Endodermal cell (in vitro differentiated cells): ENCODE measurements around the gene CTNNA2. TPM values are rescaled to one million over a fixed set of nuclear protein-coding genes. Genes with fewer than 3 reads are reported as not detected.

Source experiments
- DNase-seq: peaks from one replicate; pipeline ENCODE4 v3.0.0-alpha.2; 2017
- H3K27ac ChIP-seq: 2 replicates; pipeline ENCODE4 v1.5.1; 2013; ENCODE audit warnings: mild to moderate bottlenecking, low read depth, low read length, moderate library complexity
- H3K27me3 ChIP-seq: 2 replicates; pipeline ENCODE4 v1.6.1; 2013; ENCODE audit warnings: mild to moderate bottlenecking, low read length, moderate library complexity; ENCODE audit not compliant: insufficient read depth, control insufficient read depth, poor library complexity, severe bottlenecking
- H3K36me3 ChIP-seq: 2 replicates; pipeline ENCODE4 v1.7.0; 2013; ENCODE audit warnings: mild to moderate bottlenecking, low read length, moderate library complexity; ENCODE audit not compliant: control insufficient read depth, insufficient read depth
- H3K4me1 ChIP-seq: one replicate; pipeline ENCODE4 v1.7.0; 2013; ENCODE audit warnings: low read length; ENCODE audit not compliant: control insufficient read depth, insufficient read depth
- H3K4me3 ChIP-seq: 2 replicates; pipeline ENCODE4 v1.5.1; 2013; ENCODE audit warnings: mild to moderate bottlenecking, low read length, moderate library complexity
- H3K9ac ChIP-seq: 2 replicates; pipeline ENCODE4 v1.6.1; 2013; ENCODE audit warnings: mild to moderate bottlenecking, low read length, moderate library complexity; ENCODE audit not compliant: poor library complexity, severe bottlenecking; ENCODE audit errors: extremely low read depth
- H3K9me3 ChIP-seq: 2 replicates; pipeline ENCODE4 v1.6.1; 2013; ENCODE audit warnings: mild to moderate bottlenecking, low read length, moderate library complexity; ENCODE audit not compliant: control insufficient read depth
- H3K27ac Mint-ChIP-seq: 2 replicates; pipeline ENCODE4 v1.8.0; 2020; ENCODE audit warnings: mixed read lengths
- H3K27me3 Mint-ChIP-seq: 2 replicates; pipeline ENCODE4 v1.8.0; 2021; ENCODE audit warnings: mild to moderate bottlenecking, mixed read lengths; ENCODE audit not compliant: insufficient read depth
- H3K36me3 Mint-ChIP-seq: 2 replicates; pipeline ENCODE4 v1.8.0; 2020; ENCODE audit warnings: low read depth, mixed read lengths
- H3K4me1 Mint-ChIP-seq: 2 replicates; pipeline ENCODE4 v1.8.0; 2020; ENCODE audit warnings: mixed read lengths
- H3K4me3 Mint-ChIP-seq: 2 replicates; pipeline ENCODE4 v1.8.0; 2020; ENCODE audit warnings: mild to moderate bottlenecking, moderate library complexity, mixed read lengths
- H3K9me3 Mint-ChIP-seq: 2 replicates; pipeline ENCODE4 v1.8.0; 2020; ENCODE audit warnings: mild to moderate bottlenecking, mixed read lengths
- WGBS, 2 experiments: methylation state at CpG; one replicate each; pipeline versions ENCODE4 v1.1.5 to v1.1.7; 2013; ENCODE audit warnings: missing lambda C conversion rate in 2 of 2, mixed read lengths in 1 of 2; ENCODE audit not compliant: insufficient coverage in 1 of 2, insufficient read length in 1 of 2; 5-methylcytosine and 5-hydroxymethylcytosine counted together
- total RNA-seq, 2 donors: library from RNA; stranded (reverse); fragmentation: NEBNext Ultra II Directional in 1 of 2; extraction: Animal tissue kit (Norgen Biotek cat#: 25700) in 1 of 2; gene quantifications; 2 replicates in 1 of 2; 3 replicates in 1 of 2; pipeline ENCODE4 v1.2.1, GENCODE V29; 2021
- TF ChIP-seq, protein P1 (sequence below): fragments of 200-600 bp; sonication (generic); conservative IDR thresholded peaks from 2 replicates; pipeline ENCODE4 v1.5.0; 2021; ENCODE audit warnings: antibody characterized with exemption, mild to moderate bottlenecking

CTNNA2 gene
- total RNA-seq, 2 donors from 2014 or later, result 7.7 to 9.8 TPM

- TF ChIP-seq, protein P1, sequence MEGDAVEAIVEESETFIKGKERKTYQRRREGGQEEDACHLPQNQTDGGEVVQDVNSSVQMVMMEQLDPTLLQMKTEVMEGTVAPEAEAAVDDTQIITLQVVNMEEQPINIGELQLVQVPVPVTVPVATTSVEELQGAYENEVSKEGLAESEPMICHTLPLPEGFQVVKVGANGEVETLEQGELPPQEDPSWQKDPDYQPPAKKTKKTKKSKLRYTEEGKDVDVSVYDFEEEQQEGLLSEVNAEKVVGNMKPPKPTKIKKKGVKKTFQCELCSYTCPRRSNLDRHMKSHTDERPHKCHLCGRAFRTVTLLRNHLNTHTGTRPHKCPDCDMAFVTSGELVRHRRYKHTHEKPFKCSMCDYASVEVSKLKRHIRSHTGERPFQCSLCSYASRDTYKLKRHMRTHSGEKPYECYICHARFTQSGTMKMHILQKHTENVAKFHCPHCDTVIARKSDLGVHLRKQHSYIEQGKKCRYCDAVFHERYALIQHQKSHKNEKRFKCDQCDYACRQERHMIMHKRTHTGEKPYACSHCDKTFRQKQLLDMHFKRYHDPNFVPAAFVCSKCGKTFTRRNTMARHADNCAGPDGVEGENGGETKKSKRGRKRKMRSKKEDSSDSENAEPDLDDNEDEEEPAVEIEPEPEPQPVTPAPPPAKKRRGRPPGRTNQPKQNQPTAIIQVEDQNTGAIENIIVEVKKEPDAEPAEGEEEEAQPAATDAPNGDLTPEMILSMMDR, result no peak
- H3K4me3 ChIP-seq, result no peak overlapping the region
Observed at GRCh38 chr2:80128080-80128479, 615.2 kb downstream of the CTNNA2 start.

GRCh38 chr2:80132281-80132680 is 619.4 kb downstream of the CTNNA2 start:
- Histone ChIP-seq H3K27ac (no peak overlapping the region), H3K36me3 (no peaks in the 10 kb centered on the region), H3K4me1 (no peaks in the 10 kb centered on the region), H3K9ac (no peak overlapping the region), H3K9me3 (peaks cover 6% of the 10 kb centered on the region), H3K27me3 (no peaks in the 10 kb centered on the region), H3K4me3 (no peak overlapping the region)
- Mint-ChIP-seq H3K9me3 (no peaks in the 10 kb centered on the region), H3K27me3 (no peaks in the 10 kb centered on the region), H3K27ac (no peak overlapping the region), H3K36me3 (no peaks in the 10 kb centered on the region), H3K4me3 (no peak overlapping the region), H3K4me1 (no peaks in the 10 kb centered on the region)
- DNase-seq, result no peak
- WGBS, 2 experiments, result 86 to 100% methylated on average over 1 to 3 of the region's 3 CpGs
- TF ChIP-seq, protein P1, result no peak

More at GRCh38 chr2:80128080-80128479, 615.2 kb downstream of the CTNNA2 start:
- H3K4me1 ChIP-seq, result no peaks in the 10 kb centered on the region
- no peaks in the 10 kb centered on the region for H3K27me3 Mint-ChIP-seq
- no peaks in the 10 kb centered on the region for H3K27me3 ChIP-seq
- H3K9ac ChIP-seq, result no peak overlapping the region
- H3K4me3 Mint-ChIP-seq, result no peak overlapping the region
- 85% methylated on average over 1 of the region's 1 CpG; no CpG with 5 or more reads in 1 of the 2 experiments for WGBS, 2 experiments
- no peaks in the 10 kb centered on the region for H3K9me3 ChIP-seq
- H3K27ac Mint-ChIP-seq, result no peak overlapping the region
- H3K36me3 Mint-ChIP-seq, result no peaks in the 10 kb centered on the region
- no peak for DNase-seq
- H3K27ac ChIP-seq, result no peak overlapping the region
- H3K36me3 ChIP-seq, result no peaks in the 10 kb centered on the region
- no peaks in the 10 kb centered on the region for H3K9me3 Mint-ChIP-seq
- peaks cover 4% of the 10 kb centered on the region for H3K4me1 Mint-ChIP-seq

DNA sequence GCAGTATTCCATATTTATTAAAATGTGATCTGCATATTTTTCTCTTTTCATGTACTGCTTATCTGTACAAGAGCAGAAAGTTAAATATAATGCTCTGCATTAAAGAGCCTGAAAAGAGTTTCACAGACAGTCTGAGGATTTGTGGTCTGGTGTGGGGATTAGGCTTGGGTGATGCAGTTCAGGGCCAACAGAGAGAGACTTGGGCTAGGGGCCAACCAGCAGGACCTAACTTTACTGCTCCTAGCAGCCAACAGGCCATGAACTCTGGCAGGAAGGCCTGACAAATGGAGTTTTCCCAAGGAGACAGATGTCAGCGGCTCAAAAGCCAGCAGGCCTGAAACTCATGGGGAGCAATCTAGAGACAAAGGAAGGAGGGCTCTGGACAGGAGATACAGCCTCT is 622.1 kb downstream of the CTNNA2 start:
- no peak for DNase-seq
- no peaks in the 10 kb centered on the region for H3K4me1 ChIP-seq
- H3K36me3 Mint-ChIP-seq, result no peaks in the 10 kb centered on the region
- no peak overlapping the region for H3K4me3 ChIP-seq
- no peaks in the 10 kb centered on the region for H3K27me3 Mint-ChIP-seq
- no peak overlapping the region for H3K27ac Mint-ChIP-seq
- no peaks in the 10 kb centered on the region for H3K9me3 Mint-ChIP-seq
- H3K4me3 Mint-ChIP-seq, result no peak overlapping the region
- 90 to 96% methylated on average over 1 of the region's 1 CpG for WGBS, 2 experiments
- H3K4me1 Mint-ChIP-seq, result no peaks in the 10 kb centered on the region
- no peak overlapping the region for H3K9ac ChIP-seq
- no peak overlapping the region for H3K27ac ChIP-seq
- no peaks in the 10 kb centered on the region for H3K36me3 ChIP-seq
- TF ChIP-seq, protein P1, result no peak
- H3K9me3 ChIP-seq, result peaks cover 6% of the 10 kb centered on the region
- H3K27me3 ChIP-seq, result no peaks in the 10 kb centered on the region
